Coronary artery (tissue), 2 donors: Measurements from ENCODE around the gene NIPBL.

Experiments
- DNase-seq: peaks from one replicate; pipeline ENCODE4 v3.0.0-alpha.2; 2017; ENCODE audit warnings: low spot score
- H3K27ac ChIP-seq, 2 donors: fragments of 200-600 bp; sonication (generic); one replicate each; pipeline ENCODE4 v1.5.1; 2016 to 2019
- H3K4me3 ChIP-seq: fragments of 200-600 bp; sonication (generic); 2 replicates; pipeline ENCODE4 v1.5.1; 2016; ENCODE audit warnings: mild to moderate bottlenecking, moderate library complexity
- TF ChIP-seq, protein P1 (sequence below): fragments of 200-600 bp; sonication (generic); IDR thresholded peaks from one replicate; pipeline ENCODE4 v1.5.1; 2019; ENCODE audit warnings: antibody characterized with exemption

Gene NIPBL

DNA sequence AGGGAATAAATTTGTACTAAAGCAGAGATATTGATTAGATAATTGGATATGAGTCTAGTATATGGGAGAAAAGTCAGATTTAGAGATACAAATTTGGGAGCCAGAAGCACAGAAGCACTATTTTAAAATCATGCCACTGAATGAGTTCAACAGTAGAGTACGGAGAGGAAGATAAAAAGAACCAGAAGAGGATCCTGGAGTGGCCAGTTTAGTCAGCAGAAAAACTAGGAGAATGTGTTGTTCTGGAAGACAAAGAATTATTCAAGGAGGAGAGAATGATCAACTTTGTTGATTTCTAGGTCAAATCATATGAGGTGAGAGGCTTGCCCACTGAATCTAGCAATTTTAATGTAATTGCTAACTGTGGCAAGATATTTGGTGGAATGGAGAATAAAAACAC, 67.0 kb downstream of the NIPBL start:
- TF ChIP-seq, protein P1, sequence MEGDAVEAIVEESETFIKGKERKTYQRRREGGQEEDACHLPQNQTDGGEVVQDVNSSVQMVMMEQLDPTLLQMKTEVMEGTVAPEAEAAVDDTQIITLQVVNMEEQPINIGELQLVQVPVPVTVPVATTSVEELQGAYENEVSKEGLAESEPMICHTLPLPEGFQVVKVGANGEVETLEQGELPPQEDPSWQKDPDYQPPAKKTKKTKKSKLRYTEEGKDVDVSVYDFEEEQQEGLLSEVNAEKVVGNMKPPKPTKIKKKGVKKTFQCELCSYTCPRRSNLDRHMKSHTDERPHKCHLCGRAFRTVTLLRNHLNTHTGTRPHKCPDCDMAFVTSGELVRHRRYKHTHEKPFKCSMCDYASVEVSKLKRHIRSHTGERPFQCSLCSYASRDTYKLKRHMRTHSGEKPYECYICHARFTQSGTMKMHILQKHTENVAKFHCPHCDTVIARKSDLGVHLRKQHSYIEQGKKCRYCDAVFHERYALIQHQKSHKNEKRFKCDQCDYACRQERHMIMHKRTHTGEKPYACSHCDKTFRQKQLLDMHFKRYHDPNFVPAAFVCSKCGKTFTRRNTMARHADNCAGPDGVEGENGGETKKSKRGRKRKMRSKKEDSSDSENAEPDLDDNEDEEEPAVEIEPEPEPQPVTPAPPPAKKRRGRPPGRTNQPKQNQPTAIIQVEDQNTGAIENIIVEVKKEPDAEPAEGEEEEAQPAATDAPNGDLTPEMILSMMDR, result no peak
- Histone ChIP-seq H3K4me3 (no peak overlapping the region), H3K27ac (no peak overlapping the region)
- DNase-seq, result no peak

- DNase-seq, result no peak
- H3K27ac ChIP-seq, result no peak overlapping the region
- H3K4me3 ChIP-seq, result no peak overlapping the region
- TF ChIP-seq, protein P1, result no peak
Measured at GRCh38 chr5:36944024-36944423, 67.5 kb downstream of the NIPBL start.

DNA sequence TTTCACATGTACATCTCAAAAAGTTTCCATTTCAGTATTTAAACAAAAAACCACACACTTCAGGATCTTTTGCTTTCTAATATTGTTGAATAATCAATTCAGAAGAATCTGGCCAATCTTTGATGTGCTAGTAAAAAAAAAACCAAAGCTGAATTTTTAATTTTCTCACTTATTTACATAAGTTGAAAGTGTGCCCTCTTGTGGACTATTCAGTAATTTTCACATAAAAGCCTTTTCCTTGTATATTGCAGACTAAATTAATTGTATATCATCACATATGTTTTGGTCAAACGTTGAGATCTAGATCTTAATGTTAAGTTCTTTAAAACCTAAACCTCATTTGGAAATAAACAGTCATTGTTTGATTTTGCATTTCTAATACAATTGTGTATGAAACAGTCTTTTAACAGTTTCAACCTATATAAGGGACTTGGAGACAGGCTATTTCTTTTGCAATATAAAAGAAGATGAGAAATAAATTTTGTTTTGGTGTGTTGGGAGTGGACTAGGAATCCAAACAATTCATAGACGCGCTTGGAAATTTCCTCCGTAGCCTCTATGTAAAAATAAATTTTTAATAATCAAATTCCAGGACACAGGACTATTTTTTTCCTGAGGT, 68.1 kb downstream of the NIPBL start:
- TF ChIP-seq, protein P1, result no peak
- H3K27ac ChIP-seq, result no peak overlapping the region
- no peak for DNase-seq
- no peak overlapping the region for H3K4me3 ChIP-seq

- TF ChIP-seq, protein P1, result no peak
- DNase-seq, result no peak
Measured at GRCh38 chr5:36945687-36946086, 69.1 kb downstream of the NIPBL start.

DNA sequence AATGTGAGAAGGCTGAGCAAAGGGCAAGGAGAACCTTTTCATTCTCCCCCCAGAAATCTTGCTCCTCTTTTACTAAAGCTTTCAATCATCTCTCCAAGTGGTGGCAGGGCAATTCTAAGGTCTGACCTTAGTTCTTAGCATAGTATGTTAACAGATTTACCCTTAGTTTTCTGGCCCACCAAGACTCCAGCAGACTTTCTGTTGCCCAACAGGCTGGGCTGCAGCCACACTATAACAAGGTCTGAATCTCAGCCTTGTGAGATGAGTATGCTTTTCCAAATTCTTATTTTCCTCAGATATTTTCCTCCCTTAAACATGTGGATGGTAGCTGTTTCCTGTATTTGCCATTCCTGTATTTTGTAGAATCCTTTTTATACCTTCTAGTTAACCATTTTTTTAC, 69.5 kb downstream of the NIPBL start:
- no peak for DNase-seq
- TF ChIP-seq, protein P1, result no peak
- H3K4me3 ChIP-seq, result no peak overlapping the region
- H3K27ac ChIP-seq, result no peak overlapping the region

More at GRCh38 chr5:36945687-36946086, 69.1 kb downstream of the NIPBL start:
- no peak overlapping the region for H3K4me3 ChIP-seq
- H3K27ac ChIP-seq, result no peak overlapping the region

DNA sequence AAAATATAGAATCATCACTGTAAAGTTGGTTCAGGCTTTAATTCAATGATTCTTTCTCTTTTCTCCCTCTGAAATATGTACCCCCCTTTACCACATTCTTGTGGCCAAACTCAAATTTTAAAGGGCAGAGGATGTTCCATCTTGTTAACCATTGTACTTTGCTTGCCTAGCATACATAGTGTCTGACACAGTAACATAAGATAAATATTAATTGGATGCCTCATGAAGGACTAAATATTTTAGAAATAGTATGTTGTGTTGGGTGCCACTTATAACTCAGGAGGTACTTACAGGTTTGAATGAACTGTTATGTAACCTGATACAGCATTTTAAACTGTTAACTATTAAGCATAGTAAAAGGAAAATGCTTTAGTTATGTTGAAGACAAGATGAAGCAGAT, 71.5 kb downstream of the NIPBL start:
- Histone ChIP-seq H3K4me3 (no peak overlapping the region), H3K27ac (no peak overlapping the region)
- TF ChIP-seq, protein P1, result no peak
- DNase-seq, result no peak

DNA sequence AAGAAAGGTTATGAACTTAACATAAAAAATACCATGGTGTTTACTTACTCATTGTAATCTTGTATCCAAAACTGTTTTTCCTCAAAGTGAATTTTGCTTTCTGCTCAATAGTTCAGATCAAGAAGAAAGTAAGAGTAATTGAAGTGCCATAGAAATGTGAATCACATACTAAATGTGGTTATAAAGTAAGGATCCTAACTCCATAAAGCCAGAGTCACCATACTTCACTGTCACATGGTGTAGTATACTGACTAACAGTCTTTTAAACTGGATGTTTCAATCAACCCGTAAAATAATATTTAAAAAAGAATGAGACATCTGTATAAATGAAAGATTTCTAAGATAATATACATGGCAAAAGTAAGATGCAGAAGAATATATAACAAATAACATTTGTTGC, 72.1 kb downstream of the NIPBL start:
- Histone ChIP-seq H3K27ac (no peak overlapping the region), H3K4me3 (no peak overlapping the region)
- TF ChIP-seq, protein P1, result no peak
- no peak for DNase-seq
